ENCODE measurements around the gene BHLHE40.

BHLHE40 gene

DNA sequence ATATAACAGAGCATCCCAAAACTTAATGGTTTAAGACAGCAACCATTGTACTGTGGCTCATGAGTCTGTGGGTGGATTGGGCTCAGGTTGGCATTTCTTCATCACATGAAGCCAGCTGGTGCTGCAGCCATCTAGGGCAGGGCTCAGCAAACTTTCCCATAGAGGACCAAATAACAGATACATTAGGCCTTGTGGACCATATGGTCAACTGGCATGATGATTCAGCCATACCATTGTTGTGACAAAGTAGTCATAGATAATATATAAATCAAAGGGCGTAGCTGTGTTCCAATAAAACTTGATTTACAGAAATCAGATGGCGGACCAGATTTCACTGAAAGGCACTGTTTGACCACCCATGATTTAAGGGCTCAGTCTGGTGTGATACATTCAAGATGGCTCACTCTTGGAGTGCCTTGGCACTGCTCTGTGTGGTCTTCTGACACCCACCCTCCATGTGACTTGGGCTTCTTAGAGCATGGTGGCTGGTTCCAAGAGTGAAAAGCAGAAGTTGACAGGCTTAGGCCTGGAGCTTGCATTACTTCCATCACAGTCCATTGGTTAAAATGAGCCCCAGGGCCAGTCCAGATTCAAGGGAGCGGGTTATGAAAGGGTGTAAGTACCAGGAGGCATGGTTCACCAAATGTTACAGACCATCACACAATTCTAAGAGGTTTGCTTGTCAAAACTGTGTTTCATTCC is 40.8 kb upstream of the BHLHE40 start:
- no peaks in the 10 kb centered on the region for H3K36me3 ChIP-seq (ENCODE audit: control insufficient read depth, insufficient read depth, low read length)
- H3K56ac ChIP-seq (ENCODE audit: low read length) = no peak overlapping the region
- H2BK5ac ChIP-seq (ENCODE audit: low read length) = no peak overlapping the region
- H4K5ac ChIP-seq (ENCODE audit: low read length) = no peak overlapping the region
- DNase-seq = no peak
- H4K8ac ChIP-seq (ENCODE audit: low read depth, low read length) = no peak overlapping the region
- H3K4me1 ChIP-seq (ENCODE audit: control insufficient read depth, low read depth, low read length) = no peaks in the 10 kb centered on the region
- no peaks in the 10 kb centered on the region for H3K79me1 ChIP-seq (ENCODE audit: low read length)
- H3K79me2 ChIP-seq (ENCODE audit: control insufficient read depth, insufficient read depth, low read length) = no peaks in the 10 kb centered on the region
- no peaks in the 10 kb centered on the region for H3K27me3 ChIP-seq (ENCODE audit: insufficient read depth, low read length, poor library complexity)
- no peak overlapping the region for H2AK5ac ChIP-seq (ENCODE audit: low read length)
- H2BK15ac ChIP-seq (replicated peaks; ENCODE audit: low read depth) = no peak overlapping the region
- no peak overlapping the region for H3K4me2 ChIP-seq (ENCODE audit: low read length)
- no peak overlapping the region for H3K4ac ChIP-seq (ENCODE audit: low read depth, low read length)
- no peak overlapping the region for H3K18ac ChIP-seq (ENCODE audit: low read length)
- no peak overlapping the region for H3K27ac ChIP-seq (ENCODE audit: low read depth, low read length)
- no peak overlapping the region for H3K9ac ChIP-seq (ENCODE audit: low read length)
- H3K4me3 ChIP-seq (ENCODE audit: low read length) = no peak overlapping the region
- no CpG with 5 or more reads among the region's 3 CpGs for WGBS (ENCODE audit: extremely low coverage, insufficient coverage, low lambda C conversion rate)
- no peak overlapping the region for H3K23ac ChIP-seq (ENCODE audit: low read length)
- no peak overlapping the region for H2BK120ac ChIP-seq (ENCODE audit: low read depth, low read length)

- H2BK15ac ChIP-seq (replicated peaks; ENCODE audit: low read depth) = no peak overlapping the region
- no peaks in the 10 kb centered on the region for H3K79me2 ChIP-seq (ENCODE audit: control insufficient read depth, insufficient read depth, low read length)
- no peak overlapping the region for H3K4me2 ChIP-seq (ENCODE audit: low read length)
- H3K27ac ChIP-seq (ENCODE audit: low read depth, low read length) = no peak overlapping the region
- no peak overlapping the region for H2BK5ac ChIP-seq (ENCODE audit: low read length)
- no peak overlapping the region for H3K56ac ChIP-seq (ENCODE audit: low read length)
- no peak overlapping the region for H3K9ac ChIP-seq (ENCODE audit: low read length)
- H4K5ac ChIP-seq (ENCODE audit: low read length) = no peak overlapping the region
- no peaks in the 10 kb centered on the region for H3K4me1 ChIP-seq (ENCODE audit: control insufficient read depth, low read depth, low read length)
- H3K23ac ChIP-seq (ENCODE audit: low read length) = no peak overlapping the region
- WGBS (ENCODE audit: extremely low coverage, insufficient coverage, low lambda C conversion rate) = no CpG with 5 or more reads among the region's 3 CpGs
- no peaks in the 10 kb centered on the region for H3K27me3 ChIP-seq (ENCODE audit: insufficient read depth, low read length, poor library complexity)
- no peaks in the 10 kb centered on the region for H3K79me1 ChIP-seq (ENCODE audit: low read length)
- no peak overlapping the region for H4K8ac ChIP-seq (ENCODE audit: low read depth, low read length)
- no peak for DNase-seq
- H3K18ac ChIP-seq (ENCODE audit: low read length) = no peak overlapping the region
- H3K4me3 ChIP-seq (ENCODE audit: low read length) = no peak overlapping the region
- H3K4ac ChIP-seq (ENCODE audit: low read depth, low read length) = no peak overlapping the region
- H3K36me3 ChIP-seq (ENCODE audit: control insufficient read depth, insufficient read depth, low read length) = no peaks in the 10 kb centered on the region
- no peak overlapping the region for H2BK120ac ChIP-seq (ENCODE audit: low read depth, low read length)
- H2AK5ac ChIP-seq (ENCODE audit: low read length) = no peak overlapping the region
These were observed 40.0 kb upstream of the BHLHE40 start for GRCh38 chr3:4939276-4939675.

- no peak overlapping the region for H2AK5ac ChIP-seq (ENCODE audit: low read length)
- H3K79me1 ChIP-seq (ENCODE audit: low read length) = no peaks in the 10 kb centered on the region
- H3K79me2 ChIP-seq (ENCODE audit: control insufficient read depth, insufficient read depth, low read length) = no peaks in the 10 kb centered on the region
- no peak overlapping the region for H2BK15ac ChIP-seq (replicated peaks; ENCODE audit: low read depth)
- no peak overlapping the region for H3K23ac ChIP-seq (ENCODE audit: low read length)
- H4K8ac ChIP-seq (ENCODE audit: low read depth, low read length) = no peak overlapping the region
- no peaks in the 10 kb centered on the region for H3K27me3 ChIP-seq (ENCODE audit: insufficient read depth, low read length, poor library complexity)
- no peak overlapping the region for H3K18ac ChIP-seq (ENCODE audit: low read length)
- no peak overlapping the region for H3K56ac ChIP-seq (ENCODE audit: low read length)
- H3K4ac ChIP-seq (ENCODE audit: low read depth, low read length) = no peak overlapping the region
- no peak overlapping the region for H4K5ac ChIP-seq (ENCODE audit: low read length)
- WGBS (ENCODE audit: extremely low coverage, insufficient coverage, low lambda C conversion rate) = no CpG with 5 or more reads among the region's 4 CpGs
- no peak overlapping the region for H3K27ac ChIP-seq (ENCODE audit: low read depth, low read length)
- no peak overlapping the region for H3K4me3 ChIP-seq (ENCODE audit: low read length)
- H3K9ac ChIP-seq (ENCODE audit: low read length) = no peak overlapping the region
- no peak overlapping the region for H3K4me2 ChIP-seq (ENCODE audit: low read length)
- no peak overlapping the region for H2BK5ac ChIP-seq (ENCODE audit: low read length)
- no peaks in the 10 kb centered on the region for H3K4me1 ChIP-seq (ENCODE audit: control insufficient read depth, low read depth, low read length)
- H3K36me3 ChIP-seq (ENCODE audit: control insufficient read depth, insufficient read depth, low read length) = no peaks in the 10 kb centered on the region
- no peak for DNase-seq
- no peak overlapping the region for H2BK120ac ChIP-seq (ENCODE audit: low read depth, low read length)
These were observed 38.3 kb upstream of the BHLHE40 start for GRCh38 chr3:4940985-4941384.

DNA sequence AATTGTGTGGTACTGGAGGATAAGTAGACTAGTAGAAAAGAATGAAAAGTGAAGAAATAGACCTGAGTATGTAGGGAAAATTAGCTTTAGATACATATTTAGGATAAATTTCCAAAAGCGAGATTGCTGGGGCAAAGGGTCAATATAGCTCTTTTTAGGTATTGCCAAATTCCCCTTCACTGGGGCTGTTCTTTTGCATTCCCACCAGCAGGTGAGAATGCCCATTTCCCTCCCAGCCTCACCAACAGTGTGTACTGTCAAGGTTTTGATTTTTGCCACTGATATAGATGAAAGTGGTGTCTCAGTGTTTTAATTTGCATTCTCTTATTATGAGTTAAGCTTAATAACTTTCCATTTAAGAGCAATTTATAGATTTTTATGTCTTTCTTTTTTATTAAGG is 35.7 kb upstream of the BHLHE40 start:
- no peak overlapping the region for H3K9ac ChIP-seq (ENCODE audit: low read length)
- H3K18ac ChIP-seq (ENCODE audit: low read length) = no peak overlapping the region
- H3K79me2 ChIP-seq (ENCODE audit: control insufficient read depth, insufficient read depth, low read length) = no peaks in the 10 kb centered on the region
- peak; percentile 48 for DNase-seq
- H3K27ac ChIP-seq (ENCODE audit: low read depth, low read length) = no peak overlapping the region
- no peak overlapping the region for H2AK5ac ChIP-seq (ENCODE audit: low read length)
- H3K79me1 ChIP-seq (ENCODE audit: low read length) = no peaks in the 10 kb centered on the region
- H4K8ac ChIP-seq (ENCODE audit: low read depth, low read length) = no peak overlapping the region
- no peak overlapping the region for H3K56ac ChIP-seq (ENCODE audit: low read length)
- H4K5ac ChIP-seq (ENCODE audit: low read length) = no peak overlapping the region
- H3K23ac ChIP-seq (ENCODE audit: low read length) = no peak overlapping the region
- H2BK5ac ChIP-seq (ENCODE audit: low read length) = no peak overlapping the region
- no peak overlapping the region for H2BK15ac ChIP-seq (replicated peaks; ENCODE audit: low read depth)
- no peaks in the 10 kb centered on the region for H3K27me3 ChIP-seq (ENCODE audit: insufficient read depth, low read length, poor library complexity)
- no peak overlapping the region for H3K4ac ChIP-seq (ENCODE audit: low read depth, low read length)
- H2BK120ac ChIP-seq (ENCODE audit: low read depth, low read length) = no peak overlapping the region
- WGBS (ENCODE audit: extremely low coverage, insufficient coverage, low lambda C conversion rate) = no CpG with 5 or more reads among the region's 1 CpG
- no peaks in the 10 kb centered on the region for H3K4me1 ChIP-seq (ENCODE audit: control insufficient read depth, low read depth, low read length)
- H3K36me3 ChIP-seq (ENCODE audit: control insufficient read depth, insufficient read depth, low read length) = no peaks in the 10 kb centered on the region
- H3K4me2 ChIP-seq (ENCODE audit: low read length) = no peak overlapping the region
- no peak overlapping the region for H3K4me3 ChIP-seq (ENCODE audit: low read length)

DNA sequence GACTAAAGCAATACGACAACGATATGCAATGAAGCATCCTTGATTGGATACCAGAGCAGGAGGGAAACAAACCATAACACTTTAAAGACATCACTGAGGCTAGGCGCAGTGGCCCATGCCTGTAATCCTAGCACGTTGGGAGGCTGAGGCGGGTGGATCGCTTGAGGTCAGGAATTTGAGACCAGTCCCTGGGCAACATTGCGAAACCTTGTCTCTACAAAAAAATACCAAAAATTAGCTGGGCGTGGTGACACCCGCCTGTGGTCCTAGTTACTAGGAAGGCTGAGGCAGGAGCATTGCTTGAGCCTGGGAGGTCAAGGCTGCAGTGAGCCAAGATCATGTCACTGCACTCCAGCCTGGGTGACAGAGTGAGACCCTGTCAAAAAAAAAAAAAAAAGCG is 33.9 kb upstream of the BHLHE40 start:
- no peak overlapping the region for H3K9ac ChIP-seq (ENCODE audit: low read length)
- H3K27me3 ChIP-seq (ENCODE audit: insufficient read depth, low read length, poor library complexity) = no peaks in the 10 kb centered on the region
- H2BK5ac ChIP-seq (ENCODE audit: low read length) = no peak overlapping the region
- no peak overlapping the region for H2AK5ac ChIP-seq (ENCODE audit: low read length)
- H3K4me3 ChIP-seq (ENCODE audit: low read length) = no peak overlapping the region
- H3K56ac ChIP-seq (ENCODE audit: low read length) = no peak overlapping the region
- no peak overlapping the region for H2BK15ac ChIP-seq (replicated peaks; ENCODE audit: low read depth)
- no peaks in the 10 kb centered on the region for H3K79me1 ChIP-seq (ENCODE audit: low read length)
- H3K4me1 ChIP-seq (ENCODE audit: control insufficient read depth, low read depth, low read length) = no peaks in the 10 kb centered on the region
- H4K5ac ChIP-seq (ENCODE audit: low read length) = no peak overlapping the region
- H3K79me2 ChIP-seq (ENCODE audit: control insufficient read depth, insufficient read depth, low read length) = no peaks in the 10 kb centered on the region
- H3K4ac ChIP-seq (ENCODE audit: low read depth, low read length) = no peak overlapping the region
- H3K27ac ChIP-seq (ENCODE audit: low read depth, low read length) = no peak overlapping the region
- DNase-seq = no peak
- H3K23ac ChIP-seq (ENCODE audit: low read length) = no peak overlapping the region
- H2BK120ac ChIP-seq (ENCODE audit: low read depth, low read length) = no peak overlapping the region
- WGBS (ENCODE audit: extremely low coverage, insufficient coverage, low lambda C conversion rate) = no CpG with 5 or more reads among the region's 10 CpGs
- no peak overlapping the region for H3K4me2 ChIP-seq (ENCODE audit: low read length)
- H3K18ac ChIP-seq (ENCODE audit: low read length) = no peak overlapping the region
- H3K36me3 ChIP-seq (ENCODE audit: control insufficient read depth, insufficient read depth, low read length) = no peaks in the 10 kb centered on the region
- no peak overlapping the region for H4K8ac ChIP-seq (ENCODE audit: low read depth, low read length)

DNA sequence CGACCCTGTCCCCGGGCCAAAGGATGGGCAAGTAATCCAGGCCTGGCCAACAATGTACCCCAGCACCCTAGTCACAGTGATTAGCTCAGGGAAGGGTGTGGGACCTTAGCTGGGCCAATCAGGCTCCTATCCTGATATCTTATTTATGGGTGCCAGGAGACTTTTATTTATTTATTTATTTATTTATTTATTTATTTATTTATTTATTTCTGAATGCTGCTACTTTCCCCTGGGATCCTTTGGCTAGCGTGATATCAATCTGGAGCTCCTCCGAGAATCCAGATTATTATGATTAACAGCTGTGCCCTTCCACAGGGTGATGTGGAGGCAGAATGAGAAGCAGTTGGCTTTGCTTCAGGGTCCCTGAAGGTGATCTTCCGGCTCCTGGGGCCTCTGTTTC is 32.2 kb upstream of the BHLHE40 start:
- H2AK5ac ChIP-seq (ENCODE audit: low read length) = no peak overlapping the region
- no peak overlapping the region for H2BK15ac ChIP-seq (replicated peaks; ENCODE audit: low read depth)
- H3K27me3 ChIP-seq (ENCODE audit: insufficient read depth, low read length, poor library complexity) = no peaks in the 10 kb centered on the region
- no peak overlapping the region for H2BK5ac ChIP-seq (ENCODE audit: low read length)
- no peak overlapping the region for H3K4me2 ChIP-seq (ENCODE audit: low read length)
- no peak overlapping the region for H4K5ac ChIP-seq (ENCODE audit: low read length)
- no peak overlapping the region for H4K8ac ChIP-seq (ENCODE audit: low read depth, low read length)
- H3K79me2 ChIP-seq (ENCODE audit: control insufficient read depth, insufficient read depth, low read length) = no peaks in the 10 kb centered on the region
- no peak overlapping the region for H3K27ac ChIP-seq (ENCODE audit: low read depth, low read length)
- no peak overlapping the region for H3K23ac ChIP-seq (ENCODE audit: low read length)
- no CpG with 5 or more reads among the region's 5 CpGs for WGBS (ENCODE audit: extremely low coverage, insufficient coverage, low lambda C conversion rate)
- no peak overlapping the region for H3K9ac ChIP-seq (ENCODE audit: low read length)
- no peaks in the 10 kb centered on the region for H3K36me3 ChIP-seq (ENCODE audit: control insufficient read depth, insufficient read depth, low read length)
- DNase-seq = no peak
- no peaks in the 10 kb centered on the region for H3K79me1 ChIP-seq (ENCODE audit: low read length)
- no peak overlapping the region for H3K56ac ChIP-seq (ENCODE audit: low read length)
- no peaks in the 10 kb centered on the region for H3K4me1 ChIP-seq (ENCODE audit: control insufficient read depth, low read depth, low read length)
- H3K18ac ChIP-seq (ENCODE audit: low read length) = no peak overlapping the region
- H3K4ac ChIP-seq (ENCODE audit: low read depth, low read length) = no peak overlapping the region
- no peak overlapping the region for H2BK120ac ChIP-seq (ENCODE audit: low read depth, low read length)
- H3K4me3 ChIP-seq (ENCODE audit: low read length) = no peak overlapping the region

Data from mesendoderm (in vitro differentiated cells).